GM12878 (cell line): ENCODE measurements around the gene NGFR.

Experiments used
- CEBPB ChIP-seq, 2 experiments: fragments of 150-350 bp in 1 of 2; IDR thresholded peaks; 2 replicates each; pipeline ENCODE4 v1.6.1; 2012 to 2014; ENCODE audit warnings: low read depth in 2 of 2, low read length in 2 of 2, borderline replicate concordance in 1 of 2, inconsistent platforms in 1 of 2
- CHD2 ChIP-seq: IDR thresholded peaks from 2 replicates; pipeline ENCODE4 v1.6.1; 2011; ENCODE audit warnings: low read depth, low read length, improper control_type of control experiment, borderline replicate concordance
- DPF2 ChIP-seq: fragments of 450-650 bp; IDR thresholded peaks from 2 replicates; pipeline ENCODE4 v1.6.1; 2017; ENCODE audit warnings: mild to moderate bottlenecking
- GABPA ChIP-seq: IDR thresholded peaks from 2 replicates; pipeline ENCODE4 v1.6.1; 2014; ENCODE audit warnings: antibody characterized with exemption, low read depth, mild to moderate bottlenecking, inconsistent platforms
- JUNB ChIP-seq: IDR thresholded peaks from 2 replicates; pipeline ENCODE4 v1.6.1; 2016; ENCODE audit warnings: antibody characterized with exemption, mild to moderate bottlenecking
- NBN ChIP-seq: fragments of 450-650 bp; IDR thresholded peaks from 2 replicates; pipeline ENCODE4 v1.6.1; 2016
- NR2C1 ChIP-seq: fragments of 450-650 bp; IDR thresholded peaks from 2 replicates; pipeline ENCODE4 v1.6.1; 2017; ENCODE audit warnings: antibody characterized with exemption, mild to moderate bottlenecking, moderate library complexity
- POLR2A ChIP-seq: IDR thresholded peaks from 2 replicates; pipeline ENCODE4 v1.6.1; 2011; ENCODE audit warnings: low read depth, mild to moderate bottlenecking, low read length
- YBX1 ChIP-seq: fragments of 450-650 bp; IDR thresholded peaks from 2 replicates; pipeline ENCODE4 v1.6.1; 2016; ENCODE audit warnings: antibody characterized with exemption
- ZBTB33 ChIP-seq: fragments of 450-650 bp; IDR thresholded peaks from 2 replicates; pipeline ENCODE4 v1.6.1; 2017; ENCODE audit warnings: mild to moderate bottlenecking
- TF ChIP-seq, protein P1 (sequence below), 3 experiments: IDR thresholded peaks in 2 of 3; conservative IDR thresholded peaks in 1 of 3; 2 replicates each; pipeline ENCODE4 v1.5.1; 2011; ENCODE audit warnings: low read depth in 3 of 3, low read length in 3 of 3, mild to moderate bottlenecking in 3 of 3, control low read depth in 2 of 3, moderate library complexity in 2 of 3, inconsistent platforms in 1 of 3, mixed read lengths in 1 of 3; ENCODE audit not compliant: control insufficient read depth in 2 of 3, insufficient read depth in 1 of 3; ENCODE audit errors: extremely low read depth in 1 of 3
- TF ChIP-seq, protein P2 (sequence below): fragments of 450-650 bp; IDR thresholded peaks from 2 replicates; pipeline ENCODE4 v1.6.1; 2016; ENCODE audit warnings: mild to moderate bottlenecking, moderate library complexity, borderline replicate concordance
- TF ChIP-seq, protein P3 (sequence below): fragments of 150-350 bp; IDR thresholded peaks from 2 replicates; pipeline ENCODE4 v1.6.1; 2016; ENCODE audit warnings: low read depth, low read length

GRCh38 chr17:49460401-49460800 is 34.7 kb upstream of the NGFR start:
- TF ChIP-seq, protein P1, sequence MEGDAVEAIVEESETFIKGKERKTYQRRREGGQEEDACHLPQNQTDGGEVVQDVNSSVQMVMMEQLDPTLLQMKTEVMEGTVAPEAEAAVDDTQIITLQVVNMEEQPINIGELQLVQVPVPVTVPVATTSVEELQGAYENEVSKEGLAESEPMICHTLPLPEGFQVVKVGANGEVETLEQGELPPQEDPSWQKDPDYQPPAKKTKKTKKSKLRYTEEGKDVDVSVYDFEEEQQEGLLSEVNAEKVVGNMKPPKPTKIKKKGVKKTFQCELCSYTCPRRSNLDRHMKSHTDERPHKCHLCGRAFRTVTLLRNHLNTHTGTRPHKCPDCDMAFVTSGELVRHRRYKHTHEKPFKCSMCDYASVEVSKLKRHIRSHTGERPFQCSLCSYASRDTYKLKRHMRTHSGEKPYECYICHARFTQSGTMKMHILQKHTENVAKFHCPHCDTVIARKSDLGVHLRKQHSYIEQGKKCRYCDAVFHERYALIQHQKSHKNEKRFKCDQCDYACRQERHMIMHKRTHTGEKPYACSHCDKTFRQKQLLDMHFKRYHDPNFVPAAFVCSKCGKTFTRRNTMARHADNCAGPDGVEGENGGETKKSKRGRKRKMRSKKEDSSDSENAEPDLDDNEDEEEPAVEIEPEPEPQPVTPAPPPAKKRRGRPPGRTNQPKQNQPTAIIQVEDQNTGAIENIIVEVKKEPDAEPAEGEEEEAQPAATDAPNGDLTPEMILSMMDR (IDR thresholded peaks at IDR 0.05 in 2 of 3, conservative IDR thresholded peaks at IDR 0.05 in 1 of 3; ENCODE audit: control insufficient read depth in 2 of 3, extremely low read depth in 1 of 3, insufficient read depth in 1 of 3, low read depth in 3 of 3, low read length in 3 of 3), result no peak
- TF ChIP-seq DPF2 (no peak), NR2C1 (no peak), YBX1 (no peak), NBN (no peak), CHD2 (no peak), CEBPB (IDR thresholded peaks at IDR 0.05; ENCODE audit: borderline replicate concordance in 1 of 2, low read depth in 2 of 2, low read length in 2 of 2) (no peak), POLR2A (no peak), GABPA (no peak), JUNB (no peak), ZBTB33 (no peak)
- TF ChIP-seq, protein P2, sequence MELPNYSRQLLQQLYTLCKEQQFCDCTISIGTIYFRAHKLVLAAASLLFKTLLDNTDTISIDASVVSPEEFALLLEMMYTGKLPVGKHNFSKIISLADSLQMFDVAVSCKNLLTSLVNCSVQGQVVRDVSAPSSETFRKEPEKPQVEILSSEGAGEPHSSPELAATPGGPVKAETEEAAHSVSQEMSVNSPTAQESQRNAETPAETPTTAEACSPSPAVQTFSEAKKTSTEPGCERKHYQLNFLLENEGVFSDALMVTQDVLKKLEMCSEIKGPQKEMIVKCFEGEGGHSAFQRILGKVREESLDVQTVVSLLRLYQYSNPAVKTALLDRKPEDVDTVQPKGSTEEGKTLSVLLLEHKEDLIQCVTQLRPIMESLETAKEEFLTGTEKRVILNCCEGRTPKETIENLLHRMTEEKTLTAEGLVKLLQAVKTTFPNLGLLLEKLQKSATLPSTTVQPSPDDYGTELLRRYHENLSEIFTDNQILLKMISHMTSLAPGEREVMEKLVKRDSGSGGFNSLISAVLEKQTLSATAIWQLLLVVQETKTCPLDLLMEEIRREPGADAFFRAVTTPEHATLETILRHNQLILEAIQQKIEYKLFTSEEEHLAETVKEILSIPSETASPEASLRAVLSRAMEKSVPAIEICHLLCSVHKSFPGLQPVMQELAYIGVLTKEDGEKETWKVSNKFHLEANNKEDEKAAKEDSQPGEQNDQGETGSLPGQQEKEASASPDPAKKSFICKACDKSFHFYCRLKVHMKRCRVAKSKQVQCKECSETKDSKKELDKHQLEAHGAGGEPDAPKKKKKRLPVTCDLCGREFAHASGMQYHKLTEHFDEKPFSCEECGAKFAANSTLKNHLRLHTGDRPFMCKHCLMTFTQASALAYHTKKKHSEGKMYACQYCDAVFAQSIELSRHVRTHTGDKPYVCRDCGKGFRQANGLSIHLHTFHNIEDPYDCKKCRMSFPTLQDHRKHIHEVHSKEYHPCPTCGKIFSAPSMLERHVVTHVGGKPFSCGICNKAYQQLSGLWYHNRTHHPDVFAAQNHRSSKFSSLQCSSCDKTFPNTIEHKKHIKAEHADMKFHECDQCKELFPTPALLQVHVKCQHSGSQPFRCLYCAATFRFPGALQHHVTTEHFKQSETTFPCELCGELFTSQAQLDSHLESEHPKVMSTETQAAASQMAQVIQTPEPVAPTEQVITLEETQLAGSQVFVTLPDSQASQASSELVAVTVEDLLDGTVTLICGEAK, result no peak
- TF ChIP-seq, protein P3, sequence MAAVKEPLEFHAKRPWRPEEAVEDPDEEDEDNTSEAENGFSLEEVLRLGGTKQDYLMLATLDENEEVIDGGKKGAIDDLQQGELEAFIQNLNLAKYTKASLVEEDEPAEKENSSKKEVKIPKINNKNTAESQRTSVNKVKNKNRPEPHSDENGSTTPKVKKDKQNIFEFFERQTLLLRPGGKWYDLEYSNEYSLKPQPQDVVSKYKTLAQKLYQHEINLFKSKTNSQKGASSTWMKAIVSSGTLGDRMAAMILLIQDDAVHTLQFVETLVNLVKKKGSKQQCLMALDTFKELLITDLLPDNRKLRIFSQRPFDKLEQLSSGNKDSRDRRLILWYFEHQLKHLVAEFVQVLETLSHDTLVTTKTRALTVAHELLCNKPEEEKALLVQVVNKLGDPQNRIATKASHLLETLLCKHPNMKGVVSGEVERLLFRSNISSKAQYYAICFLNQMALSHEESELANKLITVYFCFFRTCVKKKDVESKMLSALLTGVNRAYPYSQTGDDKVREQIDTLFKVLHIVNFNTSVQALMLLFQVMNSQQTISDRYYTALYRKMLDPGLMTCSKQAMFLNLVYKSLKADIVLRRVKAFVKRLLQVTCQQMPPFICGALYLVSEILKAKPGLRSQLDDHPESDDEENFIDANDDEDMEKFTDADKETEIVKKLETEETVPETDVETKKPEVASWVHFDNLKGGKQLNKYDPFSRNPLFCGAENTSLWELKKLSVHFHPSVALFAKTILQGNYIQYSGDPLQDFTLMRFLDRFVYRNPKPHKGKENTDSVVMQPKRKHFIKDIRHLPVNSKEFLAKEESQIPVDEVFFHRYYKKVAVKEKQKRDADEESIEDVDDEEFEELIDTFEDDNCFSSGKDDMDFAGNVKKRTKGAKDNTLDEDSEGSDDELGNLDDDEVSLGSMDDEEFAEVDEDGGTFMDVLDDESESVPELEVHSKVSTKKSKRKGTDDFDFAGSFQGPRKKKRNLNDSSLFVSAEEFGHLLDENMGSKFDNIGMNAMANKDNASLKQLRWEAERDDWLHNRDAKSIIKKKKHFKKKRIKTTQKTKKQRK, result no peak
